Stomach (tissue), 9 donors: ENCODE measurements around the gene KRTAP17-1. TPM values are rescaled to one million over a fixed set of nuclear protein-coding genes. Genes with fewer than 3 reads are reported as not detected.

Source experiments
- DNase-seq, 2 donors: peaks; one replicate each; pipeline versions ENCODE4 v3.0.0 to v3.0.0-alpha.2; 2013 to 2019
- H3K27ac ChIP-seq, 5 donors: fragments of 200-600 bp in 4 of 5; sonication (generic) in 4 of 5; one replicate each; pipeline ENCODE4 v1.5.1; 2013 to 2019; ENCODE audit warnings: mild to moderate bottlenecking in 1 of 5, moderate library complexity in 1 of 5
- H3K27me3 ChIP-seq, 3 donors: fragments of 200-600 bp; sonication (generic); one replicate each; pipeline ENCODE4 v1.5.1; 2017 to 2019; ENCODE audit warnings: mixed run types in 1 of 3
- H3K36me3 ChIP-seq, 4 donors: fragments of 200-600 bp; sonication (generic); 1 replicate in 3 of 4; 2 replicates in 1 of 4; pipeline ENCODE4 v1.5.1; 2016 to 2019
- H3K4me1 ChIP-seq, 4 donors: fragments of 200-600 bp; sonication (generic); one replicate each; pipeline ENCODE4 v1.5.1; 2016 to 2019
- H3K4me3 ChIP-seq, 4 donors: fragments of 200-600 bp; sonication (generic) in 3 of 4; one replicate each; pipeline ENCODE4 v1.5.1; 2016 to 2019; ENCODE audit warnings: mild to moderate bottlenecking in 1 of 4
- H3K9me3 ChIP-seq, 4 donors: fragments of 200-600 bp; sonication (generic); one replicate each; pipeline ENCODE4 v1.5.1; 2016 to 2019
- EP300 ChIP-seq: sonication (generic); formaldehyde crosslinking; IDR thresholded peaks from one replicate; pipeline ENCODE4 v1.6.1; 2017; ENCODE audit warnings: antibody characterized with exemption
- POLR2A ChIP-seq, 4 donors: fragments of 450-650 bp; IDR thresholded peaks; one replicate each; pipeline ENCODE4 v1.6.1; 2016; ENCODE audit warnings: antibody characterized with exemption in 4 of 4, control low read depth in 2 of 4, mild to moderate bottlenecking in 1 of 4, moderate library complexity in 1 of 4
- POLR2AphosphoS5 ChIP-seq, 3 donors: sonication (generic); formaldehyde crosslinking; IDR thresholded peaks; one replicate each; pipeline ENCODE4 v1.6.1; 2016; ENCODE audit warnings: antibody characterized with exemption in 3 of 3
- WGBS, 5 donors: extraction: QIAGEN DNeasy Blood & Tissue Kit in 3 of 5; methylation state at CpG; one replicate each; pipeline versions ENCODE4 v1.1.5 to v1.1.7; 2013 to 2018; 5-methylcytosine and 5-hydroxymethylcytosine counted together
- intact Hi-C: fragments of 100-400 bp; cut with DNase I; formaldehyde crosslinking; loops from one replicate; pipeline ENCODE4 v1.15.1; 2023; ENCODE audit warnings: low total_unique reads
- polyA plus RNA-seq, 3 donors: library from polyadenylated mRNA; stranded (reverse); fragments of 200-250 nt; gene quantifications; one replicate each; pipeline ENCODE4 v1.2.3, GENCODE V29; 2013
- total RNA-seq, 5 donors: library from RNA; depleted of rRNA; stranded (reverse); fragments of >200 nt; gene quantifications; one replicate each; pipeline versions ENCODE4 v1.1.0 to v1.2.3, GENCODE V29; 2014 to 2016
- TF ChIP-seq, protein P1 (sequence below), 7 experiments: fragments of 450-650 bp in 4 of 7; fragments of 200-600 bp in 3 of 7; sonication (generic) in 3 of 7; IDR thresholded peaks; one replicate each; pipeline ENCODE4 v1.5.1; 2016 to 2019; ENCODE audit warnings: antibody characterized with exemption in 7 of 7, control low read depth in 2 of 7, mild to moderate bottlenecking in 1 of 7
- donor health status: healthy with polysubstance abuse.
- donor health status: Bipolar disorder and iron deficiency.
- donor health status: healthy.

Gene KRTAP17-1
- total and polyA plus RNA-seq, 8 donors: not detected

DNA sequence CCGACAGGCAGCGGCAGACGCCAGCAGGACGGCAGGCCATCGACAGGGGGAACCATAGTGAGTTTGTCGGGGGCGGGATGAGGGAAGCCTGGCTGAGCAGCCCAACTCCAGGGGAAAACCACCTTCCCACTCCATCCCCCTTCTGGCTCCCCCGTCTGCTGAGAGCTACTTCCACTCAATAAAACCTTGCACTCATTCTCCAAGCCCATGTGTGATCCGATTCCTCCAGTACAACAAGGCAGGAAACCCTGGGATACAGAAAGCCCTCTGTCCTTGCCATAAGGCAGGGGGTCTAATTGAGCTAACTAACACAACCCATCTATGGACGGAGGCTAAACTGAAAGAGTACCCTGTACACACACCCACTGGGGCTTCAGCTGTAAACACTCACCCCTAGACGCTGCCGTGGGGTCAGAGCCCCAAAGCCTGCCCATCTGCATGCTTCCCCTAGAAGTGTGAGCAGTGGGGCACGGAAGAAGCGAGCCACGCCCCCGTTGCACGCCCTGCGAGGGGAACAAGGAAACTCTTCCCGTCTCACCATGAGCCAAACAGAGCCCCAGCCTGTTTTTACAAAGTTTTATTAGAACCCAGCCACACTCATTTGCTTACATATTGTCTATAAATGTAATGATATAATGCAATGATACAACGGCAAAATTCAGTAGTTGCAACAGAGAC is 16.9 kb downstream of the KRTAP17-1 start:
- no peak overlapping the region for H3K27ac ChIP-seq
- H3K36me3 ChIP-seq: no peaks in the 10 kb centered on the region
- intact Hi-C loops: no loop called here
- no peaks in the 10 kb centered on the region for H3K9me3 ChIP-seq
- no peak for DNase-seq
- WGBS, 5 donors: 87 to 89% (median 88%) methylated on average over 19 to 20 of the region's 20 CpGs
- TF ChIP-seq POLR2AphosphoS5 (IDR thresholded peaks at IDR 0.05) (no peak), POLR2A (IDR thresholded peaks at IDR 0.05) (no peak), EP300 (no peak)
- TF ChIP-seq, protein P1, sequence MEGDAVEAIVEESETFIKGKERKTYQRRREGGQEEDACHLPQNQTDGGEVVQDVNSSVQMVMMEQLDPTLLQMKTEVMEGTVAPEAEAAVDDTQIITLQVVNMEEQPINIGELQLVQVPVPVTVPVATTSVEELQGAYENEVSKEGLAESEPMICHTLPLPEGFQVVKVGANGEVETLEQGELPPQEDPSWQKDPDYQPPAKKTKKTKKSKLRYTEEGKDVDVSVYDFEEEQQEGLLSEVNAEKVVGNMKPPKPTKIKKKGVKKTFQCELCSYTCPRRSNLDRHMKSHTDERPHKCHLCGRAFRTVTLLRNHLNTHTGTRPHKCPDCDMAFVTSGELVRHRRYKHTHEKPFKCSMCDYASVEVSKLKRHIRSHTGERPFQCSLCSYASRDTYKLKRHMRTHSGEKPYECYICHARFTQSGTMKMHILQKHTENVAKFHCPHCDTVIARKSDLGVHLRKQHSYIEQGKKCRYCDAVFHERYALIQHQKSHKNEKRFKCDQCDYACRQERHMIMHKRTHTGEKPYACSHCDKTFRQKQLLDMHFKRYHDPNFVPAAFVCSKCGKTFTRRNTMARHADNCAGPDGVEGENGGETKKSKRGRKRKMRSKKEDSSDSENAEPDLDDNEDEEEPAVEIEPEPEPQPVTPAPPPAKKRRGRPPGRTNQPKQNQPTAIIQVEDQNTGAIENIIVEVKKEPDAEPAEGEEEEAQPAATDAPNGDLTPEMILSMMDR (IDR thresholded peaks at IDR 0.05): no peak
- peaks cover 0 to 10% (median 5%) of the 10 kb centered on the region in 3 donors for H3K27me3 ChIP-seq
- H3K4me3 ChIP-seq: no peak overlapping the region
- H3K4me1 ChIP-seq: no peaks in the 10 kb centered on the region

DNA sequence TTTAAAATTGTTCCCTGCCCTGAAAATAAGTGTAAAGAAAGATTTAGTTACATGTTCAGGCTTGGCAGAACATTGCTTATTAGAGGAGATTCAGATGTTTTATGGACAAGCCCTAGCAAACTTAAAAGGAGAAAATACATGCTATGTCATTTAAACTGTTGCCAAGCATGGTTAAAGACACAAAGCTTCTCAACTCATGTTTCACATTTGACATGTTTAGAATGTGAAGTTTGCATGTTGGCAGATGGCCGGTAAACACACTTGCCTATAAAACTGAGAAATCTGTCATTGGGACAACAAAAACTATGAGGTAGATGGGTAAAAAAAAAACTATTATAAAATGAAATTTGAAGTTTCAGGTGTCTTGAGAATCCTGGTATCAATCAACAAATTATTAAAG is 18.7 kb downstream of the KRTAP17-1 start:
- TF ChIP-seq, protein P1 (IDR thresholded peaks at IDR 0.05): no peak
- TF ChIP-seq EP300 (no peak), POLR2A (IDR thresholded peaks at IDR 0.05) (no peak), POLR2AphosphoS5 (IDR thresholded peaks at IDR 0.05) (no peak)
- intact Hi-C loops: no loop called here
- 50 to 76% (median 69%) methylated on average over 1 of the region's 1 CpG for WGBS, 5 donors

DNA sequence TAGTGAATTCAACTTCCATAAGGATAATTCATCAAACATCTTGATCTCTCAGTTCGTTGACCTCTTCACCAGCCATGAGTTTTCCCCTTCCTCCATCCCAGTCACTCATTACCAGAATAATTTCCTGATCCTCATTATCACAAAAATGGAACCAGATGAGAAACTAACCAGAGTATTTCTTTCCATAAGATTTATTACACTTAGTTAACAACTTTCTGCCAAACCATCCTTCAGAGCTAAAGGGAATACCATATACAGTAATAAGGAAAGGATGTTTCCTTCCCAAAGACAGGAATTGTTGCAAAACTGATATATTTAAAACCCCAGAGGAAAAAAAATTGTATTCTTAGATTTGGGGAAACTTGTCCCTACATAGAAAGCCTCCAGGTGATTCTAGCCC is 21.5 kb downstream of the KRTAP17-1 start:
- TF ChIP-seq EP300 (no peak), POLR2AphosphoS5 (IDR thresholded peaks at IDR 0.05) (no peak), POLR2A (IDR thresholded peaks at IDR 0.05) (no peak)
- TF ChIP-seq, protein P1 (IDR thresholded peaks at IDR 0.05): no peak
- H3K27me3 ChIP-seq: peaks cover 0 to 12% (median 8%) of the 10 kb centered on the region in 3 donors
- no peaks in the 10 kb centered on the region for H3K36me3 ChIP-seq
- H3K4me3 ChIP-seq: no peak overlapping the region
- intact Hi-C loops: no loop called here
- no peaks in the 10 kb centered on the region for H3K4me1 ChIP-seq
- 72 to 91% (median 81%) methylated on average over 1 of the region's 1 CpG for WGBS, 5 donors
- no peak overlapping the region for H3K27ac ChIP-seq
- no peaks in the 10 kb centered on the region for H3K9me3 ChIP-seq
- DNase-seq: no peak

More for the DNA sequence above, 18.7 kb downstream of the KRTAP17-1 start:
- Histone ChIP-seq H3K27ac (no peak overlapping the region), H3K27me3 (peaks cover 0 to 10% (median 5%) of the 10 kb centered on the region in 3 donors), H3K4me3 (no peak overlapping the region), H3K36me3 (no peaks in the 10 kb centered on the region), H3K9me3 (no peaks in the 10 kb centered on the region), H3K4me1 (no peaks in the 10 kb centered on the region)
- peak in 1 of 2 donors; percentile 27 for DNase-seq

DNA sequence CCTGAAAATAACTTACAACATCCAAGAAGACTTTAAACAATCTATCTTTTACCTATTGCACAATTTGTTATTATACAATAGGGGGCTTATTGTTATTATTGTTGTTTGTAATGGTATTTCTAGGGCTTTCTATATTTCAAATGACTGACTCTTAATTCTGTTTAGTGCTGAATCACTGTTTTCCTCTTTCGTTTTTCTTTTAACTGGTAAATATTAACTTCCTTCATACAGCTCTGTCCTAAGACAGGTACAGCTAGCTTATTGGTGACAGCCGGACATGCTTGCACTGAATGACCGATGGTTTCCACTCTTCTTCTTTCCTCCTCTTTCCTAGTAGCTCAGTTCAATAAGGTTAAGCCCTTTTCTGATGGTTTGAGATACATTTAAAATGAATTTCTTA is 28.5 kb downstream of the KRTAP17-1 start:
- TF ChIP-seq POLR2A (IDR thresholded peaks at IDR 0.05): no peak
- no peak for TF ChIP-seq POLR2AphosphoS5 (IDR thresholded peaks at IDR 0.05)
- TF ChIP-seq EP300: no peak
- TF ChIP-seq, protein P1 (IDR thresholded peaks at IDR 0.05): no peak
- DNase-seq: no peak
- no peak overlapping the region for H3K4me3 ChIP-seq
- no peaks in the 10 kb centered on the region for H3K4me1 ChIP-seq
- H3K9me3 ChIP-seq: no peaks in the 10 kb centered on the region
- peaks cover 0 to 8% (median 3%) of the 10 kb centered on the region in 3 donors for H3K27me3 ChIP-seq
- H3K36me3 ChIP-seq: no peaks in the 10 kb centered on the region
- 67 to 78% (median 75%) methylated on average over 3 of the region's 3 CpGs for WGBS, 5 donors
- intact Hi-C loops: no loop called here
- H3K27ac ChIP-seq: no peak overlapping the region
